Fibroblast of lung (primary cell): Measurements from ENCODE around the gene ENO1. TPM values are rescaled to one million over a fixed set of nuclear protein-coding genes. Genes with fewer than 3 reads are reported as not detected.
"Not testable (repeated sequence)": the region's sequence is repeated elsewhere in the genome, so short reads cannot be mapped to it uniquely, and the experiment has no call there.

Source experiments
- DNase-seq, 2 donors: peaks; one replicate each; pipeline versions ENCODE4 v3.0.0 to v3.0.0-alpha.2; 2010; ENCODE audit warnings: low read depth in 2 of 2
- H2AFZ ChIP-seq: 2 replicates; pipeline ENCODE4 v1.5.1; 2012; ENCODE audit warnings: low read length, control low read depth, inconsistent platforms
- H3K27ac ChIP-seq: 2 replicates; pipeline ENCODE4 v1.5.1; 2011; ENCODE audit warnings: low read length, control low read depth; ENCODE audit not compliant: insufficient read depth
- H3K27me3 ChIP-seq: 2 replicates; pipeline ENCODE4 v1.5.1; 2011; ENCODE audit warnings: mild to moderate bottlenecking, low read length; ENCODE audit not compliant: control insufficient read depth, insufficient read depth
- H3K36me3 ChIP-seq: 2 replicates; pipeline ENCODE4 v1.5.1; 2011; ENCODE audit warnings: low read length; ENCODE audit not compliant: control insufficient read depth, insufficient read depth
- H3K4me1 ChIP-seq: 2 replicates; pipeline ENCODE4 v1.5.1; 2011; ENCODE audit warnings: low read length; ENCODE audit not compliant: control insufficient read depth, insufficient read depth; ENCODE audit errors: extremely low read depth
- H3K4me2 ChIP-seq: 2 replicates; pipeline ENCODE4 v1.5.1; 2011; ENCODE audit warnings: low read length, control low read depth; ENCODE audit not compliant: insufficient read depth; ENCODE audit errors: extremely low read depth
- H3K4me3 ChIP-seq, 4 experiments: fragments of 200-600 bp in 1 of 4; sonication (generic) in 1 of 4; replicated peaks in 1 of 4; 2 replicates each; pipeline ENCODE4 v1.5.1; 2011 to 2016; ENCODE audit warnings: low read length in 4 of 4, low read depth in 3 of 4, mild to moderate bottlenecking in 3 of 4, control low read depth in 2 of 4, inconsistent platforms in 1 of 4, mixed read lengths in 1 of 4; ENCODE audit not compliant: insufficient read depth in 1 of 4; ENCODE audit errors: control extremely low read depth in 1 of 4
- H3K79me2 ChIP-seq: 2 replicates; pipeline ENCODE4 v1.5.1; 2012; ENCODE audit warnings: mild to moderate bottlenecking, low read length, inconsistent platforms; ENCODE audit not compliant: control insufficient read depth, insufficient read depth
- H3K9ac ChIP-seq: 2 replicates; pipeline ENCODE4 v1.5.1; 2011; ENCODE audit warnings: mild to moderate bottlenecking, low read length, control low read depth; ENCODE audit not compliant: insufficient read depth
- H3K9me3 ChIP-seq: 2 replicates; pipeline ENCODE4 v1.5.1; 2012; ENCODE audit warnings: low read depth, low read length; ENCODE audit not compliant: control insufficient read depth, insufficient read depth
- H4K20me1 ChIP-seq: 2 replicates; pipeline ENCODE4 v1.5.1; 2011; ENCODE audit warnings: low read length; ENCODE audit not compliant: control insufficient read depth, insufficient read depth; ENCODE audit errors: extremely low read depth
- CTCF ChIP-seq, 2 donors: IDR thresholded peaks in 1 of 2; conservative IDR thresholded peaks in 1 of 2; 1 replicate in 1 of 2; 2 replicates in 1 of 2; pipeline ENCODE4 v1.5.1; 2011 to 2012; ENCODE audit warnings: low read length in 2 of 2, control low read depth in 1 of 2, inconsistent platforms in 1 of 2, low read depth in 1 of 2, mild to moderate bottlenecking in 1 of 2
- EZH2 ChIP-seq: IDR thresholded peaks from 2 replicates; pipeline ENCODE4 v1.5.1; 2012; ENCODE audit warnings: low read length, control low read depth, mild to moderate bottlenecking; ENCODE audit errors: missing control alignments
- polyA plus RNA-seq, 2 donors: library from polyadenylated mRNA; depleted of rRNA in 1 of 2; stranded (reverse) in 1 of 2; unstranded in 1 of 2; fragments of >200 nt; gene quantifications; 2 replicates each; pipeline ENCODE4 v1.2.1, GENCODE V29; 2011 to 2012; ENCODE audit warnings: missing spikeins in 1 of 2
- total RNA-seq: library from RNA; depleted of rRNA; stranded (reverse); fragments of >200 nt; gene quantifications from 2 replicates; pipeline ENCODE4 v1.2.1, GENCODE V29; 2014

ENO1 gene
- total and polyA plus RNA-seq, 2 donors (not counting 1 experiment from before 2014, with no cell fraction given): 963 to 1,177 TPM

GRCh38 chr1:8839990-8840389 is 38.5 kb downstream of the ENO1 start:
- H3K36me3 ChIP-seq: no peaks in the 10 kb centered on the region
- H3K27ac ChIP-seq: no peak overlapping the region
- H3K4me1 ChIP-seq: peaks cover 2% of the 10 kb centered on the region
- no peaks in the 10 kb centered on the region for H3K27me3 ChIP-seq
- no peak overlapping the region for H2AFZ ChIP-seq
- no peak overlapping the region for H3K4me3 ChIP-seq
- no peak for DNase-seq
- TF ChIP-seq CTCF (conservative IDR thresholded peaks at IDR 0.05 in 1 of 2, IDR thresholded peaks at IDR 0.05 in 1 of 2; ENCODE audit: low read depth in 1 of 2, low read length in 2 of 2) (no peak), EZH2 (no peak)
- H3K9ac ChIP-seq: no peak overlapping the region
- no peaks in the 10 kb centered on the region for H3K9me3 ChIP-seq
- no peak overlapping the region for H3K4me2 ChIP-seq
- H3K79me2 ChIP-seq: no peaks in the 10 kb centered on the region
- no peaks in the 10 kb centered on the region for H4K20me1 ChIP-seq

GRCh38 chr1:8835941-8836643 is 42.4 kb downstream of the ENO1 start:
- no peak overlapping the region for H3K27ac ChIP-seq
- H3K9ac ChIP-seq: no peak overlapping the region
- no peak overlapping the region for H3K4me3 ChIP-seq

GRCh38 chr1:8831340-8831739 is 47.1 kb downstream of the ENO1 start:
- Histone ChIP-seq H3K4me3 (no peak overlapping the region), H3K9ac (no peak overlapping the region), H3K36me3 (no peaks in the 10 kb centered on the region), H3K27me3 (no peaks in the 10 kb centered on the region), H3K79me2 (no peaks in the 10 kb centered on the region), H3K9me3 (no peaks in the 10 kb centered on the region), H3K4me1 (peaks cover 2% of the 10 kb centered on the region), H4K20me1 (no peaks in the 10 kb centered on the region), H3K27ac (no peak overlapping the region), H3K4me2 (no peak overlapping the region), H2AFZ (no peak overlapping the region)
- DNase-seq: peak in 1 of 2 donors; percentile 30
- TF ChIP-seq EZH2 (no peak), CTCF (conservative IDR thresholded peaks at IDR 0.05 in 1 of 2, IDR thresholded peaks at IDR 0.05 in 1 of 2; ENCODE audit: low read depth in 1 of 2, low read length in 2 of 2) (peak; percentile 48 to 52)

More at GRCh38 chr1:8835941-8836643, 42.4 kb downstream of the ENO1 start:
- H3K36me3 ChIP-seq: no peaks in the 10 kb centered on the region
- H3K9me3 ChIP-seq: no peaks in the 10 kb centered on the region
- peaks cover 2% of the 10 kb centered on the region for H3K4me1 ChIP-seq
- peak overlapping the region; percentile 86 for H2AFZ ChIP-seq
- H3K4me2 ChIP-seq: peak overlapping the region; percentile 71
- peak in 1 of 2 donors; percentile 27 for DNase-seq
- H3K27me3 ChIP-seq: no peaks in the 10 kb centered on the region
- no peaks in the 10 kb centered on the region for H3K79me2 ChIP-seq
- TF ChIP-seq EZH2 (no peak), CTCF (conservative IDR thresholded peaks at IDR 0.05 in 1 of 2, IDR thresholded peaks at IDR 0.05 in 1 of 2; ENCODE audit: low read depth in 1 of 2, low read length in 2 of 2) (no peak)
- no peaks in the 10 kb centered on the region for H4K20me1 ChIP-seq

GRCh38 chr1:8830732-8831131 is 47.8 kb downstream of the ENO1 start:
- not testable (repeated sequence) for H3K4me1 ChIP-seq, H4K20me1 ChIP-seq, H3K36me3 ChIP-seq, H3K4me3 ChIP-seq, DNase-seq, H3K27me3 ChIP-seq, H3K4me2 ChIP-seq, H2AFZ ChIP-seq, H3K9ac ChIP-seq, H3K79me2 ChIP-seq, H3K27ac ChIP-seq, H3K9me3 ChIP-seq
